OCI-LY1 (cell line): ENCODE results near the gene CRAT.
"Not testable (repeated sequence)": the region's sequence is repeated elsewhere in the genome, so short reads cannot be mapped to it uniquely, and the experiment has no call there.

Experiments
- H2AFZ ChIP-seq: fragments of 200-600 bp; sonication (generic), shearing (Covaris generic); 2 replicates; pipeline ENCODE4 v1.6.0; 2014; ENCODE audit warnings: antibody characterized with exemption, mild to moderate bottlenecking, low read length
- H3F3A ChIP-seq: fragments of 200-600 bp; sonication (generic), shearing (Covaris generic); 2 replicates; pipeline ENCODE4 v1.6.0; 2014; ENCODE audit warnings: mild to moderate bottlenecking, antibody characterized with exemption, low read length, moderate library complexity; ENCODE audit not compliant: insufficient read depth
- H3K27ac ChIP-seq: fragments of 200-600 bp; sonication (generic); 2 replicates; pipeline ENCODE4 v1.5.1; 2014; ENCODE audit warnings: low read length, mixed run types, mild to moderate bottlenecking, low read depth; ENCODE audit not compliant: poor library complexity, severe bottlenecking
- H3K27me3 ChIP-seq: fragments of 200-600 bp; sonication (generic); 2 replicates; pipeline ENCODE4 v1.6.0; 2014; ENCODE audit warnings: antibody characterized with exemption, mild to moderate bottlenecking, low read length, moderate library complexity; ENCODE audit not compliant: insufficient read depth
- H3K36me3 ChIP-seq: fragments of 200-600 bp; sonication (generic); 2 replicates; pipeline ENCODE4 v1.6.1; 2014; ENCODE audit warnings: mild to moderate bottlenecking, antibody characterized with exemption, low read length, moderate library complexity, mixed read lengths; ENCODE audit not compliant: insufficient read depth
- H3K4me1 ChIP-seq: fragments of 200-600 bp; sonication (generic); 2 replicates; pipeline ENCODE4 v1.5.1; 2014; ENCODE audit warnings: mild to moderate bottlenecking, low read length, moderate library complexity; ENCODE audit not compliant: insufficient read depth, severe bottlenecking
- H3K4me2 ChIP-seq: fragments of 200-600 bp; sonication (generic), shearing (Covaris generic); 2 replicates; pipeline ENCODE4 v1.6.1; 2014; ENCODE audit warnings: low read length
- H3K4me3 ChIP-seq: fragments of 200-600 bp; sonication (generic); 2 replicates; pipeline ENCODE4 v1.5.1; 2014; ENCODE audit warnings: low read length, low read depth, mild to moderate bottlenecking, mixed read lengths; ENCODE audit not compliant: poor library complexity, severe bottlenecking
- H3K79me2 ChIP-seq: fragments of 200-600 bp; shearing (Covaris generic); 2 replicates; pipeline ENCODE4 v1.6.1; 2016; ENCODE audit warnings: mixed run types, low read length, mixed read lengths; ENCODE audit not compliant: insufficient read depth
- H3K9ac ChIP-seq: fragments of 200-600 bp; sonication (generic), shearing (Covaris generic); 2 replicates; pipeline ENCODE4 v1.6.1; 2014; ENCODE audit warnings: mild to moderate bottlenecking, low read length, mixed read lengths
- H3K9me2 ChIP-seq: fragments of 200-600 bp; sonication (generic), shearing (Covaris generic); 2 replicates; pipeline ENCODE4 v1.6.1; 2014; ENCODE audit warnings: low read depth, mild to moderate bottlenecking, low read length, mixed read lengths
- H3K9me3 ChIP-seq: fragments of 200-600 bp; shearing (Covaris generic); 2 replicates; pipeline ENCODE4 v1.6.1; 2014; ENCODE audit warnings: low read length, mixed read lengths
- H4K20me1 ChIP-seq: fragments of 200-600 bp; sonication (generic), shearing (Covaris generic); 2 replicates; pipeline ENCODE4 v1.6.0; 2016; ENCODE audit warnings: mild to moderate bottlenecking, low read length; ENCODE audit not compliant: insufficient read depth
- EZH2 ChIP-seq: fragments of 200-600 bp; sonication (generic), shearing (Covaris generic); IDR thresholded peaks from 2 replicates; pipeline ENCODE4 v1.8.0; 2017; ENCODE audit warnings: borderline replicate concordance, mixed run types, mild to moderate bottlenecking, antibody characterized with exemption, low read length, moderate library complexity, mixed read lengths
- TF ChIP-seq, protein P1 (sequence below): fragments of 200-600 bp; sonication (generic), shearing (Covaris generic); IDR thresholded peaks from 2 replicates; pipeline ENCODE4 v1.5.1; 2017; ENCODE audit warnings: mild to moderate bottlenecking, antibody characterized with exemption, low read length, moderate library complexity, mixed read lengths

The CRAT gene

DNA sequence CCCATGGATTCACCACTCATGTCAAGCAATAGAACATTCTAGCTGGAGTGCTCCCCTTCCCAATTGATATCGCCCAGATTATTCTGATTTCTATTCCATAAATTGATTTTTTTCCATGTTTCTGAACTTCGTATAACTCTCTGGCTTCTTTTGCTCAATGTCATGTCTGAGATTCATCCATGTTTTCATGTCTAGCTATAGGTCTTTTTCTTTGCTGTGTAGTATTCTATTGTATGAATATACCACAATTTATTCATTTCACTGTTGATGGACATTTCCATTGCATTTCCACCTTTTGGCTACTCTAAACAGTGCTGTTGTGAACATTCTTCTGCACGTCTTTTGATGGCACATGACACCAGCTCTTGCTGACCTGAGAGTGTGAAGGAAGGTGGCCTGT is 20.2 kb upstream of the CRAT start:
- Histone ChIP-seq H3K27me3 (no peaks in the 10 kb centered on the region), H2AFZ (no peak overlapping the region), H3F3A (no peaks in the 10 kb centered on the region), H3K79me2 (no peaks in the 10 kb centered on the region), H3K9me2 (no peaks in the 10 kb centered on the region), H3K27ac (no peak overlapping the region), H3K4me2 (no peak overlapping the region), H3K36me3 (peaks cover 60% of the 10 kb centered on the region), H3K4me1 (peaks cover 8% of the 10 kb centered on the region), H3K9me3 (no peaks in the 10 kb centered on the region), H3K4me3 (no peak overlapping the region), H3K9ac (no peak overlapping the region), H4K20me1 (no peaks in the 10 kb centered on the region)
- no peak for TF ChIP-seq EZH2
- TF ChIP-seq, protein P1, sequence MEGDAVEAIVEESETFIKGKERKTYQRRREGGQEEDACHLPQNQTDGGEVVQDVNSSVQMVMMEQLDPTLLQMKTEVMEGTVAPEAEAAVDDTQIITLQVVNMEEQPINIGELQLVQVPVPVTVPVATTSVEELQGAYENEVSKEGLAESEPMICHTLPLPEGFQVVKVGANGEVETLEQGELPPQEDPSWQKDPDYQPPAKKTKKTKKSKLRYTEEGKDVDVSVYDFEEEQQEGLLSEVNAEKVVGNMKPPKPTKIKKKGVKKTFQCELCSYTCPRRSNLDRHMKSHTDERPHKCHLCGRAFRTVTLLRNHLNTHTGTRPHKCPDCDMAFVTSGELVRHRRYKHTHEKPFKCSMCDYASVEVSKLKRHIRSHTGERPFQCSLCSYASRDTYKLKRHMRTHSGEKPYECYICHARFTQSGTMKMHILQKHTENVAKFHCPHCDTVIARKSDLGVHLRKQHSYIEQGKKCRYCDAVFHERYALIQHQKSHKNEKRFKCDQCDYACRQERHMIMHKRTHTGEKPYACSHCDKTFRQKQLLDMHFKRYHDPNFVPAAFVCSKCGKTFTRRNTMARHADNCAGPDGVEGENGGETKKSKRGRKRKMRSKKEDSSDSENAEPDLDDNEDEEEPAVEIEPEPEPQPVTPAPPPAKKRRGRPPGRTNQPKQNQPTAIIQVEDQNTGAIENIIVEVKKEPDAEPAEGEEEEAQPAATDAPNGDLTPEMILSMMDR, result no peak

DNA sequence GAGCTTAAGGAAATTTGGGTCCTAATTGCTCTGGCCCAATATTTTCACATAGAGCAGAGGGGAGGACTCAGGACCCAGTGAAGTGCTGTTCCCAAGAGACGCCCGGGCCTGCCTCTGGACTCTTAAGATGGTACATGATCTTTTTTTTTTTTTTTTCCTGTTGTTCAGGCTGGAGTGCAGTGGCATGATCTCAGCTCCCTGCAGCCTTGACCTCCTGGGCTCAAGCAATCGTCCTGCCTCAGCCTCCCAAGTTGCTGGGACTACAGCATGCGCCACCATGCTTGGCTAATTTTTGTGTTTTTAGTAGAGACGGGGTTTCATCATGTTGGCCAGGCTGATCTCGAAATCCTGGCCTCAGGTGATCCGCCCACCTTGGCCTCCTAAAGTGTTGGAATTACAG is 19.7 kb upstream of the CRAT start:
- not testable (repeated sequence) for H3K4me1 ChIP-seq, H3K9me2 ChIP-seq, H3K4me3 ChIP-seq, H3K9ac ChIP-seq, H2AFZ ChIP-seq, H3K27me3 ChIP-seq, H3K79me2 ChIP-seq, H3K4me2 ChIP-seq, H3K27ac ChIP-seq, H4K20me1 ChIP-seq, H3F3A ChIP-seq, H3K9me3 ChIP-seq
- peaks cover 60% of the 10 kb centered on the region for H3K36me3 ChIP-seq

DNA sequence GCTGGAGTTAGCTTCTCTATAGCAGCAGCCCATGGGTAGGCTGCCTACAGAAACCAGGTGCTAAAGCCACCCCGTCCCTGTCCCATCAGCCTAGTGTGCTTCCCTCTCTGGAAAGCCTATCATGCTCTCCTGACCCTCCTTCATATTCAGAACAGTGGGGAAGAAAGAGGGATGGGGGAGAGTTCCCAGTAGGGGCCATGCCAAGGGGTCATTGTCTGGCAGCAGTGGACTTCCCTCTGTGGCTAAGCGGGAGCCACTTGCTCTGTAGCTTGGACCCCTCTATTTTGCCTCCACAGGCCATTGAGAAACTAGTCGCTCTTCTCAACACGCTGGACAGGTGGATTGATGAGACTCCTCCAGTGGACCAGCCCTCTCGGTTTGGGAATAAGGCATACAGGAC is 18.1 kb upstream of the CRAT start:
- no peak overlapping the region for H3K4me3 ChIP-seq
- H2AFZ ChIP-seq, result no peak overlapping the region
- no peaks in the 10 kb centered on the region for H3K9me3 ChIP-seq
- no peak overlapping the region for H3K27ac ChIP-seq
- H3K4me2 ChIP-seq, result no peak overlapping the region
- H4K20me1 ChIP-seq, result no peaks in the 10 kb centered on the region
- peaks cover 8% of the 10 kb centered on the region for H3K4me1 ChIP-seq
- TF ChIP-seq, protein P1, result no peak
- no peak for TF ChIP-seq EZH2
- H3K9me2 ChIP-seq, result no peaks in the 10 kb centered on the region
- H3K79me2 ChIP-seq, result no peaks in the 10 kb centered on the region
- H3K36me3 ChIP-seq, result peaks cover 62% of the 10 kb centered on the region
- H3K9ac ChIP-seq, result no peak overlapping the region
- no peaks in the 10 kb centered on the region for H3K27me3 ChIP-seq
- H3F3A ChIP-seq, result no peaks in the 10 kb centered on the region

DNA sequence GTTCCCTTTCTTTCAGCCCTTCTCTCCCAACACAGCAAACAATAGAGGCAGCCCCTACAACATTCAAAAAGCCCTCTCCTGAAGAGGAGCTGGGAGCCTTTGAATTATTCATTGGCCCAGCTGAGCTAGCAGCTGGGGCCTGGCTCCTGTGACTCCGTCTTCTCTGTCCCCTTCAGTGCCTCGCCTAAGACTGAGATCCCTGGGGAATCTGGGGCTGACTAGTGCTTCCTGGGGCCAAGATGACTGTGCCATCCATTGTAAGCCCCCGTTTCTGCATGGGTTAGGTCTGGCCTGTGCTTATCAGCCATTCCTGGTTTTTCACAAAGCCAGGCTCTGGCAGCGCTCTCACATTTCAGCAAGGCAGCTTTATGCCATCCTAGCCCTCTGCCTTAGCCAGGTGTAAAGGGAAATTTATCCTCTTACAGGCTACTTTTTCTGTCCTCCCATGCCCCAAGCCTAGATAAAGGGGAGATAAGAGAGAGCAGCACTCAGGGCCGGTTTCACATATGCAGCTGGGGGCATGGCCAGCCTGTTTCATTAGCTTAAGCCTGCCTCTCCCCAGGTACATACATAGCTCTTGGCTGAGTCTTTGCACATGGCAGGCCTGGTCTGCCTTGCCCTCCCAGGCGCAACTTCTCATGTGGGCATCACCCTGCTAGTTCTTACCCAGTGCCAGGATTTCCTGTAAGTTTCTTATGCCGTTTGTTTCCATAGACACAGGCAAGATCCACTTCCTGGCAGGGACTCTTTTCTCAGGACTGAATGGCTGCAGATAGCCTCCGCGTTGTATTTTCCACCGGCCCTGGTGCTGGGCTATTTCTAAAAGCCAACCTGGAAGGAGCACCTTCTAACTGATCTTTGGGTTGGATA is 16.4 kb upstream of the CRAT start:
- Histone ChIP-seq H3K36me3 (peaks cover 64% of the 10 kb centered on the region), H3K27ac (no peak overlapping the region)

More for the DNA sequence above, 16.4 kb upstream of the CRAT start:
- Histone ChIP-seq H3K4me2 (no peak overlapping the region), H4K20me1 (no peaks in the 10 kb centered on the region), H3K79me2 (no peaks in the 10 kb centered on the region), H3K4me3 (no peak overlapping the region), H2AFZ (no peak overlapping the region), H3K27me3 (no peaks in the 10 kb centered on the region), H3K9me2 (no peaks in the 10 kb centered on the region), H3F3A (no peaks in the 10 kb centered on the region), H3K9me3 (no peaks in the 10 kb centered on the region), H3K4me1 (peaks cover 8% of the 10 kb centered on the region), H3K9ac (no peak overlapping the region)
- no peak for TF ChIP-seq EZH2
- TF ChIP-seq, protein P1, result no peak
